GM03348 (cell line): Measurements from ENCODE around the gene ZFAND3.

Experiments used
- DNase-seq: peaks from one replicate; pipeline ENCODE4 v3.0.0; 2012; ENCODE audit warnings: low spot score

ZFAND3 gene

DNA sequence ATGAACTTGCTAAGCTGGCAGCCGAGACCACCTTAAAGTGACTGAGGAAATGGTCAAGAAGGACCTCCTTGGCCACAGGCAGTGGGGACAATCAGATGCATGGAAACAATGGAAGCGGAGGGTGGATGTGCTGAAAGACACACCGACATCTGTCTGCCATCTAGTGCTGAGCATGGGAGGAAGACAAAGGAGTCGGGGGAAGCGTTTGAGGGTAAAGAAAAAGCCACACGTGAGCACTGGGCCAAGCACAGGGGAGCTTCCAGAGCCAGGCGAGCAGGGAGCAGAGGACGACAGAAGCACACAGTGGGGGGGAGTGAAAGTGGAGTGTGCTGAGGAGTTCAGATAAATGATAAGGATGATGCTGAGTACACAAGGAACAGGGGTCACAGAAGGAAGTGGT, 367.8 kb downstream of the ZFAND3 start:
- no peak for DNase-seq

DNA sequence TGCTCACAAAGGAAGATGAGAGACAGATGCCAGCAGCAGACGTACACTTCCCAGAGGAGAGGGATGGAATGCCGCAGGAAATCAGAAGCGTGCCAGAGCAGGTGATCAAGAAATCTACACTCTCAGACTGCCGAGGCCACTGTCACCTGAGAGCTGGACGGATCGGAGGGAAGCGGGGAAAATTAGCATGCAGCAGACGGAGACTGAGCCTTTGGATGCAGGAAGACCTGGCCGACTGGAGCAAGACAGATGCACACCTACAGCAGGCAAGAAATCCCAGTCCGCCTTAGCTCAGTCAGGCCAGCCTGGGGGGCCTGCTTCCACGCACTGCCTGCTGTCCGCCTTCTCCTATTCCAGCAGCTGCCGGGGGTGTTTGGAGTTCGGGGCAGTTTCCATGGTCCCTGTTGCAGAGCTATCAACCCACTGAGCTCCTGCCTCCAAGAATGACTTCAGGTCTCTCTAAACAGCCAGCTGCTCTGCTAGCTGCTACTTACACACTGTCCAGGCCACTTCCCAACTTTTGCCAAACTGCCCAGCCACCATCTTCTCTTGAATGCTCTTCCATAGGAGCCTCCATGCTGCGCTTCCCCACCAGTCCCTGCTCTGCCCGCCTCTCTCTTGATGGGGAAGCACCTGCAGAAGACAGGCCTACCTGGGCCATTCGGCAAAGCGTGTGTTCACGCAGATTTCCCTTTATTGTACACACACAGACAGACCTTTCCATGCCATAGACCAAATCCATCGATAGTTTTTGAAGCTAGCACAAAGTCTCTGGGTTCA, 368.5 kb downstream of the ZFAND3 start:
- DNase-seq = no peak

DNA sequence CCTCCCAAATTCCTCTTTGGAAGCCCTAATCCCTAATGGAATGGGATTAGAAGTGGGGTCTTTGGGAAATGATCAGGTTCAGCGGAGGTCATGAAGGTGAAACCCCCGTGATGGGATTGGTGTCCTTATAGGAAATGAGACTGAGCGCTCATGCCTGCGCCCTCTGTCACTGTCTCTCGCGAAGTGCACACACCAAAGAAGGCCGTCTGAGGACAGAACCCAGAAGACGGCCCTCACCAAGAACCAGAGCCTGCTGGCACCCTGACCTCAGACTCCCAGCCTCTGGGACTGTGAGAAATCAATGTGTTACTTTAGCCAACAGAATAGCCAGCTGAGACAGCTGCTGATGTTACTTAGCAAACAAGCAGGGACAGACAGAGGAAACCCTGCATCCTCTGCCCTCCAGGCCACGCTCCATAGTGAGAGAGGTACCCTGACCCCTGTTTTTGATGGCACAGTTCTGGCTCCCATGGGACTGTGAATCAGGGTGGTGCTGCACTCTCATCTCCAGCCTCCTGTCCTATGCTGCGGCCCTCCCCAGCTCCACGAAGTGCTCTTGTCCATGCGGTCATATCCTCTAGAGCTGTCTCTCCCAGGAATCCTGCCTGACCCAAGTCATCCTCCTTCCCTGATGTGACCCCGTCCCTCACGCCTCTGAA, 369.3 kb downstream of the ZFAND3 start:
- DNase-seq = no peak

DNA sequence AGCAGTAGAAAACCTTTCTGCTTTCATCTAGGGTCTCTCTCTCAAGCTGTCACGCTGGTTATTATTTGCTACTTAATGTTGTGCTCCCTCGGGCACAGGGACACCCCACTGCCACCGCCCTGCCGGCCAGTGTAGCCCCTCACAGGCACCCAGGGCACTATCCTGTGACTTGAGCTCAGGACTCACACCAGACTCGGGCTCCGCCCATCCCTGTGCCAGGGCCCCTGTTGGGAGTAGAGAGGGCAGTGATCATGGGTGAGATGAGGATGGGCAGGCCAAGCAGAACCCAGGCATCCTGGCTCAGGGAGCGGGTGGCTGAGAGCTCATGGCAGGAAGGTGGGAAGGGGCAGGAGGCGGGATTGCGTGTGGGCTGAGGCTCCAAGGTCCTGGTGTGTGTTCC, 371.9 kb downstream of the ZFAND3 start:
- no peak for DNase-seq

DNA sequence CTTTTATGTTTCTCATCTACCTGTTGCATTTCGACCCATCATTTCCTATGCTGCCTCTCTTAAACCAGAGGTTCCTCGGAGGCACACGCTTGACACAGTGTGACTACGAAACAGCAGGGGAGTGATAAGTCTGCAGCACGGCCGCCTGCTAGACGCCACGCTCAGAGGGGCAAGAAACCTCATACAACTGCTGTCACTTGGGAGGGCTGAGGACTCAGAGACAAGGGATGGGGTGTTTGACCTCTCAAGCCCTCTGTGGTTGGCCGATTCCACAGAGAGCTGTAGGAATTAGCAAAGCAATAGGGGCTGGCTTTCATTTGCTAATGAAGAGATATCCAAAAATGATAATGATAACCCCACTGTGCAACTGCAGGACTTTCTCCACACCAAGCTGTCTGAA, 372.5 kb downstream of the ZFAND3 start:
- DNase-seq = no peak

DNA sequence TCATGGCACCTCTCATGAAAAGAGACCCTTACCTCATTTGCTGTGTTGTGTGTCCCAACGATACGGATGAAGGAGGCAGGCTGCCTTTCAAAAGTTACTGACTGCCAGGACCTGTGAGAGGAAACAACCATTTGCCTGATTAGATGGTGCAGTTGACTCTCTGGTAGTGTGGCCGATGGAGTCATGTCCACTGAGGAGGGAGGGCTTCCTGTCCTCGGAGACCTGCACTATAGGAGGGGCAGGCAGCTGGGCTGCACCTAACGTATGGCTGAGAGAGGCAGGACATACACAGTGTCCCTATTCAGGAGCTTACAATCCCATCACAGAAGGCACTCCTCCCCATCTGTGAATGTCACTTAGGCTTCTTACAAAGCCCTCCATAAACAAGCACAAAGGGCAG, 373.0 kb downstream of the ZFAND3 start:
- DNase-seq = no peak

DNA sequence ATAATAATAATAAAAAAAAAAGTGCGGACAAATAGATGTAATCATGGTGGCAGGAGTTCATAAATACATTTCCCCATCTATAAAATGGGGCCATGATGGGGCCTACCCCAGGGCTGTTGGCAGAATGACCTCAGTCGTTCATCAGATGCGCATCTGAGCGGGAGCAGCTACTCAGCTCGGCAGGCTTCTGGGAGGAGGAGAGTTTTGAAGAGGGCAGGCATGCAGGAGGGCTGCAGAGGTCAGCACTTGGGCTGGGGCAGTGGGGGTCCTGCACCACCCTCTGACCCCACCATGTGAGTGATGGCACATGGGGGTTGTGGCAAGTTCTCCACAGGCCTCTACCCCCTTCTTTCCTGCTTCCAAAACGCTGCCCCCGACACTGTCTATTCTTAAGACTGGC, 373.5 kb downstream of the ZFAND3 start:
- DNase-seq = no peak

DNA sequence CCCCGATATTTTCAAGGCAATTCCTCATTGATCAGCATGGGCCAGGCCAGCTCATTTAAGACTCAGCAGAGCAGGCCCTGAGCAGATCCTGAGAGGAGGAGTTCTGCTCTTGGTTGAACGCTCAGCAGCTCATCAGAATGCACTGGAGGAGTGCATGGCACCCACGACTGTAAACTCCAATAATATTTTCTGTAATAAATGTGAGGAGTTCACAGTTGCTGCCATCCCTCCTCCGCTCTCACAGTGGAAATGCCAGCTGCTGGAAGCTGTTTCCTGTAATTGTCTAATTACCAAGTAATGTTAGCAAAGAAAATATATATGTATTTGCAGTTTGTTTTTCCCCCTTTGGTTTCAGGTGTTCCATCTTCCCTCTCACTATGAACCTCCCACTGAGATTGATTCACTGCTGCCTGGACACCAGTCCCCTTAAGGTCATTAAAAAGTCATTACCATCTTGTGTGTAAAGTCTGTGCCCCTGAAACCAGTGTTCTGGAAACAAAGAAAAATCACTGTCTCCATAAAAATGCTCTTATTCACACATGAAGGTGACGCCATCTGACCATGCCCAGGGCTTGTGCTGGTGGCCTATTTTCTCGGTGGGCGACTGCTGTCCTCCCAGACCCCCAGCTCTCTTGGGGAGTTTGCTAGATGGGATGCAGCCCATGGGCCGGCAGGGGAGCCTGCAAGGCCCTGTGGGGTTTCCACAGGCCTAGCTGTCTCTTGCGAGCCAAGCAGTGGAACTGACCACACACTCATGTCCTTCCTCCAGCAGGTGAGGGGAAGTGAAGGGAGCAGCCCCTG, 374.2 kb downstream of the ZFAND3 start:
- DNase-seq = no peak

DNA sequence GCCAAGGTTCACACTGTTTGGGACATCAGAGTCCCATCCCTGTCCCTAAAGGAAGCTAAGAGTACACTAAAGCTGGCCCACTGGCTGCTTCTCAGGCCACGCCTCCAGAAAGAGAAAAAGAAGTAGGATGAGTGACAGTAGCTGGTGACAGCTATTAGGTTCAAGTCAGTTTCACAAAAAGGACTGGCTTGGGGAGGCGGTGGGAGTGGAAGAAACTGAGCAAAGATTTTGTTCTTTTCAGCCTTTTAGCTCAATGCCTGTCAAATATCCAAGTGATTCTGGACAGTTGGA, 374.7 kb downstream of the ZFAND3 start:
- DNase-seq = no peak

DNA sequence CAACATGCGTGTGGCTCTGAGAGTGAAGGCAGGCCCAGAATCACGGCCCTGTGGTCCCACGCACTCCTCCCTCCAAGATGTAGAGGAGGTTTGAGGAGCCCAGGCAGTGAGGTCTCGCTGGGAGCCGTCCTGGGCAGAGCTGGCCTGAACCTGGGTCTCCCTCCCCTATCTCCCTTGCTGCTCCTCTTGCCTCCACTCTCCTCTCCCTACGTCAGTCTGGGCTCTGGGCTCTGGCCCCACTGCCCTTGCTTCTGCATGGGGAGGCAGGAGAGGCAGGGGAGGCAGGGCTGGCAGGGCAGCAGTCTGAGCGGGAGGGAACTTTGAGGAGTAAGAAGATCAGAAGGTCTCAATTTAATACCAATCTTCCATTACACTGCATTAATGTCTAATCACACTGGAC, 375.1 kb downstream of the ZFAND3 start:
- no peak for DNase-seq

DNA sequence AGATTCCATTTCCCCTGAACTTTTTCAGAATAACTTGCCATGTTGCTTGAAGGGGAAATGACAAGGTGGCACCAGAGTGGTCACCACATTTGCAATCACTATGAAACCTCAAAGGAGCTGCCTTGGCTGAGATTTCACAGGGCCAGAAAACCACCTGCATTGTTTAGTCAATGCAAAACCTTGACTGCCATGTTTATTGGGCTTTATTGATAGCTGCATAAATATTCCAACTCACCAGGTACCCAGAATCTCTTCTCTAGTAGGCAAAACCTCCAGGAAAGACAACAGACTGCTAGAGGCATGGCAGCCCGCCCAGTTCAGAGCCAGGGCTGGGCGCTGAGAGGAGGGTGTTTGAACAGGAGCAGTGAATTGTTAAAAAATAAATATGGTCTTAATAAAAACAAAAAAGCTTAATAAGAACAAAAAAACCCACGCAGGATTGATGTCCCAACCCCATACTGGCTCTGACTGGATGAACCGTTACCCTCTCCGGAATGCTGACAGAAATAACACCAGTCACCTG, 375.6 kb downstream of the ZFAND3 start:
- DNase-seq = no peak

DNA sequence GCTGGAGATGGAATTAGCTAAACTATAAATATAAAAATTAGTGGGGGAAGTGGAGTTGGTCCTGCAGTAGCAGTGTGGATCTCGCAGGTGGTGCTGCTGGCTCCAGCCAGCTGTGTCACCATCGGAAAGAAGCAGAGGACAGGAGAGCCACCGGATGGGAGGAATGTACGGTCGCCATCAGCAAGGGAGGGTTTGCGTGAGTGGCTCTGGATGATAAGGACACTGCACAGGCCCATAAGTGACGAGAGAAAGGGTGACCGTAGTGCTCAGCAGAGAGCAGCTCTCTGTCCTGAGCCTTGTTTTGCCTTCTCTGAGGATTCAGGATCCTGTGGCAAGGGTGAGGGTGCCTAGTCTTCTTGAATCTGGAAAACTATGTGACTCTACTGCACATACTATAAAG, 378.7 kb downstream of the ZFAND3 start:
- no peak for DNase-seq
